ENCODE results near the gene SRP72. TPM values are rescaled to one million over a fixed set of nuclear protein-coding genes. Genes with fewer than 3 reads are reported as not detected.

The SRP72 gene
- polyA plus RNA-seq, 1 of the 3 experiments (the other 2 are of a cell fraction): 47.6 TPM

DNA sequence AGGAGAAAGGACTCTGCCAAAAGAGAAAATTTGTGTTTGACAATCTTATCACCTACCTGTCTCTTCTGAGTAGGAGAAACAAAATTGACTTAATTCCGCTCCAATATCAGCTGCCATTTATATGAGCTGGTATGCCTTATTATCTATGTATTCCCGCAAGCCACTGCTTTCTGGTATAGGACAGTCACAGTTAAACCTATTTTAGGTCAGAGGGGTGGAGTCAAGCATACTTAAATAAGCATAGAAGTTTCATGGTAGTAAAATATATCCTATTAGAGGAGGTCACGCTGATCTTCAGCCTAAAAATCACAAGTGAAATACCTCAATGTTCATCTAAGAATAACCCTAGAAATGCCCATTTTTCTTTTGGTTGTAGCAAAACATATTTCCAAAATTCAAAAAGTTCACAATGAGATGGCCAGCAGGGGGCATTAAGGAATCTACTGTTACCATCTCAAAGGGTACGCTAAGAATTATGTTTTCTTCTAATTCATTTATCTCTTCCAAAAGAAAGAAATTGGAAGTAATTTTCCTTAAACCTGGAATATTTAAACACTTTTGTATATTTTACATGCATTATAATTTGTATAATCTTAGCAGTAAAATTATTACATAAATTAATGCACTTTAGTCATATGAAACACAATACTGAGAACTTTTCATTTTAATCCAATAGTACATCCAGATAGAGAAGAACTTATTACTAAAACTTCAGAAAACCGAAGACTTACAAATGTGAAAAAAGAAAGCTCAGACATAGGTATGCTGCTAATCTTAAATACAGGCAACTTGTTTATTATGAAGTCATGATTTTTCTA is 42.5 kb upstream of the SRP72 start:
- peak; percentile 39 for DNase-seq
- Histone ChIP-seq H3K79me2 (ENCODE audit: insufficient read depth) (peaks cover 83% of the 10 kb centered on the region), H3K4me3 (ENCODE audit: low read depth in 2 of 2, low read length in 1 of 2) (no peak overlapping the region; a peak in 1 of 4 replicates), H3F3A (replicated peaks; ENCODE audit: insufficient read depth) (peaks cover 10% of the 10 kb centered on the region), H3K4me1 (ENCODE audit: control insufficient read depth in 1 of 2, insufficient read depth in 2 of 2, low read depth in 1 of 2, low read length in 1 of 2) (no peaks in the 10 kb centered on the region; a peak in 1 of 4 replicates), H4K20me1 (ENCODE audit: insufficient read depth) (no peaks in the 10 kb centered on the region), H3K4me2 (no peak overlapping the region), H3K27me3 (ENCODE audit: insufficient read depth) (no peaks in the 10 kb centered on the region), H3K36me3 (replicated peaks in 1 of 2; ENCODE audit: control insufficient read depth in 1 of 2, insufficient read depth in 2 of 2, low read length in 1 of 2) (no peaks in the 10 kb centered on the region), H3K9me3 (no peaks in the 10 kb centered on the region), H2AFZ (ENCODE audit: low read depth) (no peak overlapping the region), H3K9me2 (no peaks in the 10 kb centered on the region), H3K27ac (ENCODE audit: low read depth in 2 of 2, low read length in 1 of 2) (no peak overlapping the region; a peak in 1 of 4 replicates), H3K9ac (no peak overlapping the region)
- CTCF ChIA-PET: interaction anchor here (0.7 to 3.8 kb wide), 18 partner anchors 10 to 417 kb away, joined by 3 to 21 read pairs (median 4); partner anchors contain the start of genes PAICS and PPAT
- TF ChIP-seq RXRA (IDR thresholded peaks at IDR 0.05; ENCODE audit: borderline replicate concordance, low read depth) (no peak), RAD21 (IDR thresholded peaks at IDR 0.05; ENCODE audit: low read length) (peak; percentile 64), ELF1 (IDR thresholded peaks at IDR 0.05) (no peak), SMC3 (IDR thresholded peaks at IDR 0.05; ENCODE audit: low read depth, low read length) (peak; percentile 44), POLR2AphosphoS5 (IDR thresholded peaks at IDR 0.05; ENCODE audit: low read depth, low read length) (no peak)
- TF ChIP-seq, protein P1, sequence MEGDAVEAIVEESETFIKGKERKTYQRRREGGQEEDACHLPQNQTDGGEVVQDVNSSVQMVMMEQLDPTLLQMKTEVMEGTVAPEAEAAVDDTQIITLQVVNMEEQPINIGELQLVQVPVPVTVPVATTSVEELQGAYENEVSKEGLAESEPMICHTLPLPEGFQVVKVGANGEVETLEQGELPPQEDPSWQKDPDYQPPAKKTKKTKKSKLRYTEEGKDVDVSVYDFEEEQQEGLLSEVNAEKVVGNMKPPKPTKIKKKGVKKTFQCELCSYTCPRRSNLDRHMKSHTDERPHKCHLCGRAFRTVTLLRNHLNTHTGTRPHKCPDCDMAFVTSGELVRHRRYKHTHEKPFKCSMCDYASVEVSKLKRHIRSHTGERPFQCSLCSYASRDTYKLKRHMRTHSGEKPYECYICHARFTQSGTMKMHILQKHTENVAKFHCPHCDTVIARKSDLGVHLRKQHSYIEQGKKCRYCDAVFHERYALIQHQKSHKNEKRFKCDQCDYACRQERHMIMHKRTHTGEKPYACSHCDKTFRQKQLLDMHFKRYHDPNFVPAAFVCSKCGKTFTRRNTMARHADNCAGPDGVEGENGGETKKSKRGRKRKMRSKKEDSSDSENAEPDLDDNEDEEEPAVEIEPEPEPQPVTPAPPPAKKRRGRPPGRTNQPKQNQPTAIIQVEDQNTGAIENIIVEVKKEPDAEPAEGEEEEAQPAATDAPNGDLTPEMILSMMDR (IDR thresholded peaks at IDR 0.05): peak; percentile 82
- TF ChIP-seq, protein P2, sequence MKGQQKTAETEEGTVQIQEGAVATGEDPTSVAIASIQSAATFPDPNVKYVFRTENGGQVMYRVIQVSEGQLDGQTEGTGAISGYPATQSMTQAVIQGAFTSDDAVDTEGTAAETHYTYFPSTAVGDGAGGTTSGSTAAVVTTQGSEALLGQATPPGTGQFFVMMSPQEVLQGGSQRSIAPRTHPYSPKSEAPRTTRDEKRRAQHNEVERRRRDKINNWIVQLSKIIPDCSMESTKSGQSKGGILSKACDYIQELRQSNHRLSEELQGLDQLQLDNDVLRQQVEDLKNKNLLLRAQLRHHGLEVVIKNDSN (IDR thresholded peaks at IDR 0.05; ENCODE audit: borderline replicate concordance, low read depth): no peak
- 72% methylated on average over 5 of the region's 5 CpGs for WGBS (ENCODE audit: low lambda C conversion rate)
- POLR2A ChIA-PET: interaction anchor here (1.4 kb wide), 1 partner anchor 38 kb away, joined by 4 read pairs; the partner anchor contains the start of gene AASDH

DNA sequence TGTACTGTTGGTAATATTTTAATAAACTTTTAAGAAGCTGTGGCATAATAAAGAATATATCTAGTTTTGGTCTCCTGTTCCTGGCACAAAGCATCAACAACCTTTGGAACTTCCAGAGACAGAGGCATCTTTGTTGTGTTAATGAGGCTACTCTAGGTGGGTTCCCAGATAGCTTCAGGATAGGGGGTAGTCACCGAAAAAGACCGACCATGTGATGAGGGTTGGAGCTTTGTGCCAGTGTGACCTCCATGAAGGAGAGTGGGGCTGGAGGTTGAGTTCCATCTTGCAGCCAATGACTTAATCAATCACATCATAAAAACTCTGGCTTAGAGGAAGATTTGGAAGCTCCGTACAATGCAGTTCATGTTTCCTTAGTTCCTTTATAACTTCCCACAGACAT is 41.9 kb upstream of the SRP72 start:
- no peak overlapping the region for H3K4me2 ChIP-seq
- TF ChIP-seq, protein P3, sequence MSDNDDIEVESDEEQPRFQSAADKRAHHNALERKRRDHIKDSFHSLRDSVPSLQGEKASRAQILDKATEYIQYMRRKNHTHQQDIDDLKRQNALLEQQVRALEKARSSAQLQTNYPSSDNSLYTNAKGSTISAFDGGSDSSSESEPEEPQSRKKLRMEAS (IDR thresholded peaks at IDR 0.05; ENCODE audit: low read depth): no peak
- TF ChIP-seq RXRA (IDR thresholded peaks at IDR 0.05; ENCODE audit: borderline replicate concordance, low read depth) (no peak), SIN3A (IDR thresholded peaks at IDR 0.05; ENCODE audit: borderline replicate concordance, low read depth, low read length) (no peak), RFX5 (IDR thresholded peaks at IDR 0.05; ENCODE audit: low read length) (no peak), FOXM1 (IDR thresholded peaks at IDR 0.05; ENCODE audit: low read depth) (no peak)
- TF ChIP-seq, protein P4, sequence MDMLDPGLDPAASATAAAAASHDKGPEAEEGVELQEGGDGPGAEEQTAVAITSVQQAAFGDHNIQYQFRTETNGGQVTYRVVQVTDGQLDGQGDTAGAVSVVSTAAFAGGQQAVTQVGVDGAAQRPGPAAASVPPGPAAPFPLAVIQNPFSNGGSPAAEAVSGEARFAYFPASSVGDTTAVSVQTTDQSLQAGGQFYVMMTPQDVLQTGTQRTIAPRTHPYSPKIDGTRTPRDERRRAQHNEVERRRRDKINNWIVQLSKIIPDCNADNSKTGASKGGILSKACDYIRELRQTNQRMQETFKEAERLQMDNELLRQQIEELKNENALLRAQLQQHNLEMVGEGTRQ (IDR thresholded peaks at IDR 0.05; ENCODE audit: borderline replicate concordance, low read depth, low read length): no peak
- TF ChIP-seq, protein P5, sequence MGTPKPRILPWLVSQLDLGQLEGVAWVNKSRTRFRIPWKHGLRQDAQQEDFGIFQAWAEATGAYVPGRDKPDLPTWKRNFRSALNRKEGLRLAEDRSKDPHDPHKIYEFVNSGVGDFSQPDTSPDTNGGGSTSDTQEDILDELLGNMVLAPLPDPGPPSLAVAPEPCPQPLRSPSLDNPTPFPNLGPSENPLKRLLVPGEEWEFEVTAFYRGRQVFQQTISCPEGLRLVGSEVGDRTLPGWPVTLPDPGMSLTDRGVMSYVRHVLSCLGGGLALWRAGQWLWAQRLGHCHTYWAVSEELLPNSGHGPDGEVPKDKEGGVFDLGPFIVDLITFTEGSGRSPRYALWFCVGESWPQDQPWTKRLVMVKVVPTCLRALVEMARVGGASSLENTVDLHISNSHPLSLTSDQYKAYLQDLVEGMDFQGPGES (IDR thresholded peaks at IDR 0.05; ENCODE audit: low read depth, low read length): no peak
- H3K9me2 ChIP-seq: no peaks in the 10 kb centered on the region
- H3K9ac ChIP-seq: no peak overlapping the region
- WGBS (ENCODE audit: low lambda C conversion rate): 98% methylated on average over 3 of the region's 3 CpGs
- H3K9me3 ChIP-seq: no peaks in the 10 kb centered on the region
- H4K20me1 ChIP-seq (ENCODE audit: insufficient read depth): no peaks in the 10 kb centered on the region
- no peaks in the 10 kb centered on the region for H3K36me3 ChIP-seq (replicated peaks in 1 of 2; ENCODE audit: control insufficient read depth in 1 of 2, insufficient read depth in 2 of 2, low read length in 1 of 2)
- POLR2A ChIA-PET: interaction anchor here (0.8 kb wide), 1 partner anchor 9 kb away, joined by 3 read pairs; no protein-coding TSS in a partner anchor
- peaks cover 10% of the 10 kb centered on the region for H3F3A ChIP-seq (replicated peaks; ENCODE audit: insufficient read depth)
- no peaks in the 10 kb centered on the region; a peak in 1 of 4 replicates for H3K4me1 ChIP-seq (ENCODE audit: control insufficient read depth in 1 of 2, insufficient read depth in 2 of 2, low read depth in 1 of 2, low read length in 1 of 2)
- H2AFZ ChIP-seq (ENCODE audit: low read depth): no peak overlapping the region
- no peak overlapping the region; a peak in 1 of 4 replicates for H3K27ac ChIP-seq (ENCODE audit: low read depth in 2 of 2, low read length in 1 of 2)
- CTCF ChIA-PET: interaction anchor here (0.7 to 3.8 kb wide), 17 partner anchors 9 to 417 kb away, joined by 3 to 21 read pairs (median 4); partner anchors contain the start of genes PAICS and PPAT
- DNase-seq: no peak
- no peaks in the 10 kb centered on the region for H3K27me3 ChIP-seq (ENCODE audit: insufficient read depth)
- H3K79me2 ChIP-seq (ENCODE audit: insufficient read depth): peaks cover 87% of the 10 kb centered on the region
- no peak overlapping the region for H3K4me3 ChIP-seq (ENCODE audit: low read depth in 2 of 2, low read length in 1 of 2)
